ENCODE results near the gene CHD6.

CHD6 gene

DNA sequence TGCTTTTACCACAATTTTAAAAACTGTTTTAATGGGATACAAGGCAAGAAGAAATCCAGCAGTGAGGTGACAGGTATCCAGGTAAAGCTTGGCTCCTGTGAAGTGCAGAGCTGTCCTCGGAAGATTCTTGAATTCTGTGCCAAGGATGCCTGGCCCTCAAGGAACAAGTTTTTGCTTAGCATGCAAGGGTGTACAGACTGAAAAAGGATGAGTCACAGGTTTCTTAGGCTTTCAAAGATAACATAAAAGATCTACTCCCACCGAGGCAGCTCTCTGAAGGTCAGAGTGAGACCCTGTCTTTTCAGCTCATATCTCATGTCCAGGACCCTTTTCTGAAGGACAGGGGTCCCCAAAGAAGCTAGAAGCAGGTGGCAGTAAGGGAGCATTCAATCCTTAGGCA, 83.3 kb downstream of the CHD6 start:
- Histone ChIP-seq H3K36me3 (ENCODE audit: insufficient read depth, low read length) (no peaks in the 10 kb centered on the region; the same call in 1 of the 2 replicates), H3K4me1 (ENCODE audit: insufficient read depth, low read length) (no peaks in the 10 kb centered on the region), H3K9me3 (ENCODE audit: control insufficient read depth, insufficient read depth, low read length) (0 out of 2 replicates have a peak, but pooled peaks cover 2% of the 10 kb centered on the region), H3K9ac (ENCODE audit: low read depth, low read length) (no peak overlapping the region)

GRCh38 chr20:41534170-41534569, 84.0 kb downstream of the CHD6 start:
- Histone ChIP-seq H3K36me3 (ENCODE audit: insufficient read depth, low read length) (no peaks in the 10 kb centered on the region; the same call in 1 of the 2 replicates), H3K4me1 (ENCODE audit: insufficient read depth, low read length) (no peaks in the 10 kb centered on the region), H3K9ac (ENCODE audit: low read depth, low read length) (no peak overlapping the region), H3K9me3 (ENCODE audit: control insufficient read depth, insufficient read depth, low read length) (0 out of 2 replicates have a peak, but pooled peaks cover 2% of the 10 kb centered on the region)

DNA sequence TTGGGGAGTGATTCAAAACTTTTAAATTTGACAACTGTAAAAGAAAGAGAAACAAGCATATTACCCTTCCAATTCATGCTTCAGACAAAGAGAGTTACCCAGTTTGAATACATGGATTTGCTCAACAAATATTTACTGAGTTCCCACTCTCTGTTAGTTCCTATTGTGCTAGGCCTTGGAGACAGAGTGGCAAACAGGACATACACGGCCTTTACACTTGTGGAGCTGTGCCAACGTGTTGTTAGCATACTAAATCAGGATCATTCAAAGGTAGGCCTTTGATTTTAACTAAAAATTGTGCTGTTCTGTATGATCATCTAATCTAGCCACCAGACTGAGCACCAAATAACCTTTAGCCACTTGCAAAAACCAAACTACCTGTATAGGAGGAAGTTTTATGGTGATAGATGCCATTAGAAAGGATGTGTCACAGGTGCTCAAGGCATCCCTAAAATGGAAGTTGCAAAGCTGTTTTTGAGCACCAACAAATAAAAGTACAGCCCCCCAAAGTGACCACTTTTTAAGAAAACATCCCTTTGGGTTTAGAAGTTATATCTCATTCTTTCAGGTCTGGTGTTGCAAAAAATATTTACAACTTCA, 84.5 kb downstream of the CHD6 start:
- 0 out of 2 replicates have a peak, but pooled peaks cover 2% of the 10 kb centered on the region for H3K9me3 ChIP-seq (ENCODE audit: control insufficient read depth, insufficient read depth, low read length)
- no peaks in the 10 kb centered on the region; the same call in 1 of the 2 replicates for H3K36me3 ChIP-seq (ENCODE audit: insufficient read depth, low read length)
- no peak overlapping the region for H3K9ac ChIP-seq (ENCODE audit: low read depth, low read length)
- no peaks in the 10 kb centered on the region for H3K4me1 ChIP-seq (ENCODE audit: insufficient read depth, low read length)

DNA sequence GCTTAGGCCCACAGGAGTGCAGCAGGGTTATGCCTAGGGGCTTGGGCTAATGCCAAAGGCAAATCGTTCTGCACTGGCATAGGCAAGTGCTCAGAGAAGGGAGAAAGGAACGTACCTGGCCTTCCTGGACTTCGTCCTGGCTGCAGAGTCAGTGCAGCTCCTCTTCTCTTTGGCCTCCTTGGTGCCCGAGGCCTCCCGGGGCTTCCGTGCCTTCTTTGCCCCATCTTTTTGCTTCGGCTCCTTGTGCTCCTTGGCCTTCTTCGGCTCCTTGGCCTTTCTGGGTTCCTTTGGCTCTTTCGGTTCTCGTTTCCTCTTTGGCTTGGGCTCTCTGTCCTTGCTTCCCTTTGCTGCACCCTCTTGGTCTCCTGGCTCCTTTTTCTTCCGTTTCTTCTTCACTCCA, 85.2 kb downstream of the CHD6 start:
- no peaks in the 10 kb centered on the region for H3K4me1 ChIP-seq (ENCODE audit: insufficient read depth, low read length)
- no peak overlapping the region for H3K9ac ChIP-seq (ENCODE audit: low read depth, low read length)
- H3K9me3 ChIP-seq (ENCODE audit: control insufficient read depth, insufficient read depth, low read length): 0 out of 2 replicates have a peak, but pooled peaks cover 2% of the 10 kb centered on the region
- no peaks in the 10 kb centered on the region; the same call in 1 of the 2 replicates for H3K36me3 ChIP-seq (ENCODE audit: insufficient read depth, low read length)

DNA sequence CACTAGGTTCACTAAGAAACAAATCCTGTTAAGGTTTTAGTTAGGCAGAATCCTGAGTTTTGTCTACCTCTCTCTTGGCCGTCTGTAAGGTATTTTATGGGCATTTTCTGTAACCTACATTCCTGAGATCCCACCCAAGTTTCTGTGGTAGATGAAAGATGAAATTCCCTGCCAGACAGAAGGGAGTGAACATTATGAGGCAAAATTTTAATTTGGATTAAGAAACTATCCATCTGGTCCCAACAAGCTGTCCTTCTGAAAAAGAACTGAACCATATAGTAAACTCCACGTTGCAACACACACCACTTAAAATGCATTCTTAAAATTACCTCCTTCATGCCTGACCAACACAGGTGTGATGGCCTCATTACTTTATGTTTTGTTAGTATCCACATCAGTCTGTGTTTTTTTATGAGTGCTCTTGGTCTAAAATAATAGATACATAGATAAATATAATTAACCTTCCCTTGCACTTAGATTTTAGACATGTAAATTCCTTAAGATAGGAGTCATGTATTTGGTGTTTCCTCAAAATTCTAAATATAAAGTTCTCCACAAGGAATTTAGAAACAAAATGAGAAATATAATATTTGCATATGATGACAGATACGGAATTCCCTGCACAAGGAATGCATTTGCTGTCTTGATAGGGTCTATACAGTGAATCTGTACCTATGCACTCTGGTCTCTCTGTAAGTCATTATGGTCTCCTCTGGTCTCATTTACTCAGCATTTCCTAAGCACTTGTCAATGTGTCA, 86.5 kb downstream of the CHD6 start:
- Histone ChIP-seq H3K9ac (ENCODE audit: low read depth, low read length) (no peak overlapping the region), H3K4me1 (ENCODE audit: insufficient read depth, low read length) (no peaks in the 10 kb centered on the region), H3K9me3 (ENCODE audit: control insufficient read depth, insufficient read depth, low read length) (no peaks in the 10 kb centered on the region), H3K36me3 (ENCODE audit: insufficient read depth, low read length) (no peaks in the 10 kb centered on the region; the same call in 1 of the 2 replicates)

DNA sequence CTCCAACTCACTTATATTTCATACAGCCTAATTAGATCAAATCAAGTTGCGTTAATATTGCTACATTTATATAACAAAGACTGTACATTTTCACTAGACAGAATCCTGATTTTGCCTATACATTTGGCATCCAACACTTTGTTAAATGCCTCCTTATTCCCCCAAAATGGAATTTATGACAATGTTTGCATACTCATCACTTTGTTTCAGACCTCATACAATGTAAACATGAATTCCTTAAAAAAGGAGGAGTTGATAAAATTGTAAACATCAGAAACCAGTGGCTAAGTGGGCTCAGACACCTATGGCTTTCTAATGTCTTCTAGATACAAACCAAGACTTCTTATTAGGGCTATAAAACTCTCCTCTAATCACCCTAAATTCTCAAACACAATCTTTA, 87.3 kb downstream of the CHD6 start:
- no peak overlapping the region for H3K9ac ChIP-seq (ENCODE audit: low read depth, low read length)
- no peaks in the 10 kb centered on the region for H3K9me3 ChIP-seq (ENCODE audit: control insufficient read depth, insufficient read depth, low read length)
- H3K4me1 ChIP-seq (ENCODE audit: insufficient read depth, low read length): no peaks in the 10 kb centered on the region
- no peaks in the 10 kb centered on the region; the same call in 1 of the 2 replicates for H3K36me3 ChIP-seq (ENCODE audit: insufficient read depth, low read length)

DNA sequence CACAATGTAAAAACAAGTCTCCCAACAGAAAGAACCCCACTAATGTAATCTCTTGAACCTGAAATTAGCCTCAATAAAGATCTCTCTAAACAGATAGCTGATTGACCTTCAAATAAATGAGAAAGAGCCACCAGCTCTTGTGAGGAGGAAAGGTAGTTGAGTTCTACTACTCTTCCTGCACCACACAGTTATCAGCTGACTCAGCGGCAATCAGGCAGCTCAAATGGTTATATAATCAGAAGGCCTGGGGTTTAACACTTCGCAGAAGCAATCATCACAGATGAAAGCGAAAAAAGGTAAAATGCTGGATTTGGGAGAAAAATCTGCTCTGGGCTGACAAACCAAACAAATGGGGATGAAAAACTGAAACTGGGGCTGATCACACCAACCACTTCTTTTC, 91.8 kb downstream of the CHD6 start:
- H3K36me3 ChIP-seq (ENCODE audit: insufficient read depth, low read length): no peaks in the 10 kb centered on the region
- H3K9me3 ChIP-seq (ENCODE audit: control insufficient read depth, insufficient read depth, low read length): no peaks in the 10 kb centered on the region
- no peak overlapping the region for H3K9ac ChIP-seq (ENCODE audit: low read depth, low read length)
- no peaks in the 10 kb centered on the region for H3K4me1 ChIP-seq (ENCODE audit: insufficient read depth, low read length)

DNA sequence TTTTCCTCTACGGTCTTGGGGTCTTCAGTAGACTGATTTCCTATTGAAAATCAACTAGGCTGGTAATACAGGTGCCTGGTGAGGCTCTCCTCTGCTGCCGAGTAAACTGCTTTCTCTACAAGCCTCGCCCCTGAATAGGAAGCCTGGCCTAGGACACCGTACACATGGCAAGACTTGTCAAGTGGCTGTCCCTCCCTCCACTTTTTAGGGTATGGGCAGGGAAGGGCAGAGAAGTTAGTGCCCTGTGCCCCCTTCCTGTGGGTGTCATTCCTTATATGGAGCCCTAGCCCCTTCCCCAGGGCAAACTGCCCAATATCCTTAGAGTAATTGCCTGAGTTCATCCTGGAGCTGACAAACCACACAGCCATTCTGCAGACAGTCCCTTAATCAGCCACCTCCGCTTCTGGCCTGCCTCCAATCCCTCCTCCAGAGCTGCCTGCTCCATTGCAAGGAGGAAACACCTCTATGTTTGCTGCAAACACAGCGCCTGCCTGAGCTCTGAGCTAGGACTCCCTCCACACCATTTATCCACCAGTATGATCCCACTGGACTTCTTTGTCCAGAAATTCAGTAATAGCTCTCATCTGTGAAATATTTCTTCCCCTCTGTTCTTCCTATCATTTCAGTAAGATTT, 93.1 kb downstream of the CHD6 start:
- no peaks in the 10 kb centered on the region for H3K4me1 ChIP-seq (ENCODE audit: insufficient read depth, low read length)
- no peak overlapping the region for H3K9ac ChIP-seq (ENCODE audit: low read depth, low read length)
- no peaks in the 10 kb centered on the region for H3K36me3 ChIP-seq (ENCODE audit: insufficient read depth, low read length)
- no peaks in the 10 kb centered on the region for H3K9me3 ChIP-seq (ENCODE audit: control insufficient read depth, insufficient read depth, low read length)

DNA sequence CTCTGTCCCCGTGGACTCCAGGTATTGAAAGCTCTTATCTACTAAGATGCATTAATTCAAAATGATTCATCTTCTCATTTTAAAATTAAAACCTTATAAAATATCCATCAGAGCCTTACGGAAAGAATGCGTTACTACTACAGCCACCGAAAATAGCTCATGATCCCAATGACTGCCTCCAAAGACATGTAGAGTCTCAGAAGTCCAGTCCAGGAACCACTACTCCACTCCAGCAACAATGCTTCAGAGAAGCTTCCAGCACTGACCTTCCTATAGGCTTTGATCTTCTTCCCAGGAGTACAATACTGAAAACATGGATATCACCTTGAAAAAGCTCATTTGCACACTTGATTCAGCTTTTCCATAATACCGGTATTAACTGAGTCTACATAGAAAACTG, 94.3 kb downstream of the CHD6 start:
- H3K4me1 ChIP-seq (ENCODE audit: insufficient read depth, low read length): no peaks in the 10 kb centered on the region
- H3K36me3 ChIP-seq (ENCODE audit: insufficient read depth, low read length): no peaks in the 10 kb centered on the region
- no peaks in the 10 kb centered on the region for H3K9me3 ChIP-seq (ENCODE audit: control insufficient read depth, insufficient read depth, low read length)
- H3K9ac ChIP-seq (ENCODE audit: low read depth, low read length): no peak overlapping the region

DNA sequence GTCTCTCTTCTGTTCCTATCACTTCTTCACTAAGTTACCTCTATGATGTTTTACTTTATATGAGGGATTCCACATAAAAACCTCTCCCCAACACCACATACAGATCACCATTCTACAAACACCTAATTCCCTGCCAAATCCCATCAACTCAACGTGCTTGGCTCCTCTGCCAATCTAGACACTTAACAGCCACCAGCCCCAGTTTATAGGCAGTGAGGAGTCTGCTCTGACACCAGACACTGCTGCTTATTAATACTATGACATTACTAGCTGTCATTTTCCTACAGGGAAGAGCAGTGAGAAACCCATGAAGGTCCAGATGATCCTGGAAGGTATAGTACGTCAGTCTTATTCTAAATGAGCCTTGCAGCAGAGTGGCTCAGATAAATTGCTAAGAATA, 104.3 kb downstream of the CHD6 start:
- Histone ChIP-seq H3K36me3 (ENCODE audit: insufficient read depth, low read length) (peaks cover 5% of the 10 kb centered on the region; the same call in 1 of the 2 replicates), H3K9ac (ENCODE audit: low read depth, low read length) (no peak overlapping the region), H3K9me3 (ENCODE audit: control insufficient read depth, insufficient read depth, low read length) (no peaks in the 10 kb centered on the region), H3K4me1 (ENCODE audit: insufficient read depth, low read length) (peaks cover 5% of the 10 kb centered on the region; the same call in 1 of the 2 replicates)

DNA sequence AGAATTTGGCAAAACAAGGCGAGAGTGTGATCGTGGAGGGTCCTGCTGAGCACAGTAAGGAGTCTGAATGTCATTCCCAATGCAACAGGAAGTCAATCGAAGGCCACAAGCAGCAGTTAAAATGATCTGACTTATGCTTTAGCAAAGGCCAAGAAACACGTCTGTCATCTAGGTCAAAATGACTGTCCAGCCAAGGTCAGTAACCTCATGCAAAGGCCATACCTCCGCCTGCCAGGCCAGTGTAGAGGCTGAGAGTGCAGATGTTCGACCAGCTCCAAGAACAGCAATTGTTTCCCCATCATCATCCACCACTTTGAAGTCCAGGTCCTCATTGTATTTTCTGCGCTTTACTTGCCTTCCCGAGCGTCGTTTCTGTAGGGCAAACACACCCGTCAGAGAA, 105.6 kb downstream of the CHD6 start:
- peaks cover 5% of the 10 kb centered on the region; the same call in 1 of the 2 replicates for H3K36me3 ChIP-seq (ENCODE audit: insufficient read depth, low read length)

GRCh38 chr20:41510847-41511450, 107.2 kb downstream of the CHD6 start:
- Histone ChIP-seq H3K4me1 (ENCODE audit: insufficient read depth, low read length) (peaks cover 5% of the 10 kb centered on the region; the same call in 1 of the 2 replicates), H3K9me3 (ENCODE audit: control insufficient read depth, insufficient read depth, low read length) (no peaks in the 10 kb centered on the region), H3K9ac (ENCODE audit: low read depth, low read length) (no peak overlapping the region), H3K36me3 (ENCODE audit: insufficient read depth, low read length) (peaks cover 5% of the 10 kb centered on the region; the same call in 1 of the 2 replicates)

More for the DNA sequence above, 105.6 kb downstream of the CHD6 start:
- H3K9me3 ChIP-seq (ENCODE audit: control insufficient read depth, insufficient read depth, low read length): no peaks in the 10 kb centered on the region
- no peak overlapping the region for H3K9ac ChIP-seq (ENCODE audit: low read depth, low read length)
- H3K4me1 ChIP-seq (ENCODE audit: insufficient read depth, low read length): peaks cover 5% of the 10 kb centered on the region; the same call in 1 of the 2 replicates

GRCh38 chr20:41510224-41510623, 108.0 kb downstream of the CHD6 start:
- Histone ChIP-seq H3K9me3 (ENCODE audit: control insufficient read depth, insufficient read depth, low read length) (no peaks in the 10 kb centered on the region), H3K36me3 (ENCODE audit: insufficient read depth, low read length) (peaks cover 5% of the 10 kb centered on the region; the same call in 1 of the 2 replicates), H3K9ac (ENCODE audit: low read depth, low read length) (no peak overlapping the region), H3K4me1 (ENCODE audit: insufficient read depth, low read length) (peaks cover 5% of the 10 kb centered on the region; the same call in 1 of the 2 replicates)
